HepG2 (cell line): ENCODE measurements around the gene FAM120B. TPM values are rescaled to one million over a fixed set of nuclear protein-coding genes. Genes with fewer than 3 reads are reported as not detected.
A peak's percentile ranks its signal among the peaks of the same experiment; 100 is the strongest.

ENCODE experiments used
- ATAC-seq: fragments of 200-7000 bp; cut with Tn5 transposase; 3 replicates; pipeline ENCODE4 v1.9.1; 2020; ENCODE audit warnings: mild to moderate bottlenecking, moderate library complexity
- BruUV-seq: library from RNA; stranded (reverse); fragments of 400-500 nt; replicated peaks from 2 replicates; lab custom pipeline; 2021; lab: Mats Ljungman, UMichigan
- CTCF ChIA-PET: fragments of 300-600 bp; formaldehyde crosslinking; extraction: SDS; loops from one replicate; lab custom pipeline; 2021; ENCODE audit warnings: low total read pairs, inconsistent platforms, low intra/inter-chr PET ratio; lab: Yijun Ruan, JAX
- POLR2A ChIA-PET: fragments of 350-600 bp; sonication (Branson Sonifier 250); formaldehyde crosslinking; loops from one replicate; lab custom pipeline; 2020; ENCODE audit warnings: antibody characterized with exemption, inconsistent platforms; lab: Yijun Ruan, JAX
- DNase-seq: peaks from one replicate; pipeline ENCODE4 v3.0.0-alpha.2; 2015; ENCODE audit warnings: low spot score
- FAIRE-seq: peaks from 3 replicates; lab custom pipeline; 2011; peaks lifted over from hg19 to GRCh38; lab: Jason Lieb, UNC
- H2AFZ ChIP-seq: one replicate; pipeline ENCODE4 v1.6.1; 2011; ENCODE audit warnings: low read length, inconsistent platforms
- H3K27ac ChIP-seq: fragments of 300-600 bp; 3 replicates; pipeline ENCODE4 v1.8.0; 2011; ENCODE audit warnings: mixed run types, mild to moderate bottlenecking, mixed read lengths, low read length, inconsistent platforms; ENCODE audit not compliant: insufficient read depth; ENCODE audit errors: extremely low read length
- H3K27me3 ChIP-seq, 2 experiments: fragments of 200-600 bp in 1 of 2; 2 replicates in 1 of 2; 3 replicates in 1 of 2; pipeline versions ENCODE4 v1.6.0 to v1.8.0; 2011; ENCODE audit warnings: low read length in 2 of 2, mild to moderate bottlenecking in 2 of 2, moderate library complexity in 2 of 2, inconsistent platforms in 1 of 2; ENCODE audit not compliant: insufficient read depth in 2 of 2, control insufficient read depth in 1 of 2
- H3K36me3 ChIP-seq, 2 experiments: fragments of 200-600 bp in 1 of 2; replicated peaks in 1 of 2; 2 replicates in 1 of 2; 3 replicates in 1 of 2; pipeline versions ENCODE4 v1.5.1 to v1.8.0; 2011; ENCODE audit warnings: low read length in 2 of 2, inconsistent platforms in 1 of 2; ENCODE audit not compliant: insufficient read depth in 2 of 2, control insufficient read depth in 1 of 2
- H3K4me1 ChIP-seq: 2 replicates; pipeline ENCODE4 v1.5.1; 2012; ENCODE audit warnings: low read length, inconsistent platforms; ENCODE audit not compliant: insufficient read depth
- H3K4me2 ChIP-seq: 2 replicates; pipeline ENCODE4 v1.6.0; 2011; ENCODE audit warnings: low read depth, low read length, inconsistent platforms
- H3K4me3 ChIP-seq, 3 experiments: fragments of 200-600 bp in 1 of 3; sonication (generic), shearing (Covaris generic) in 1 of 3; replicated peaks in 1 of 3; 2 replicates each; pipeline ENCODE4 v1.5.1; 2011 to 2016; ENCODE audit warnings: low read length in 3 of 3, inconsistent platforms in 2 of 3, low read depth in 2 of 3, mild to moderate bottlenecking in 2 of 3, control low read depth in 1 of 3, mixed read lengths in 1 of 3; ENCODE audit not compliant: insufficient read depth in 1 of 3
- H3K79me2 ChIP-seq: one replicate; pipeline ENCODE4 v1.6.1; 2011; ENCODE audit warnings: low read length, inconsistent platforms; ENCODE audit not compliant: insufficient read depth
- H3K9ac ChIP-seq: 2 replicates; pipeline ENCODE4 v1.6.0; 2011; ENCODE audit warnings: mild to moderate bottlenecking, low read depth, low read length, inconsistent platforms; ENCODE audit not compliant: insufficient read depth
- H3K9me3 ChIP-seq: 2 replicates; pipeline ENCODE4 v1.5.1; 2012; ENCODE audit warnings: mild to moderate bottlenecking, low read length
- H4K20me1 ChIP-seq: 2 replicates; pipeline ENCODE4 v1.6.0; 2011; ENCODE audit warnings: inconsistent platforms, mild to moderate bottlenecking, low read length, moderate library complexity; ENCODE audit not compliant: insufficient read depth
- ATF4 ChIP-seq, 2 experiments: fragments of 450-650 bp in 1 of 2; sonication (generic) in 1 of 2; formaldehyde crosslinking; IDR thresholded peaks; 2 replicates each; pipeline versions ENCODE4 v1.5.0 to v1.8.0; 2020 to 2022; ENCODE audit warnings: mild to moderate bottlenecking in 1 of 2, missing genetic modification reagents in 1 of 2
- ATRX ChIP-seq: sonication (generic); formaldehyde crosslinking; IDR thresholded peaks from 2 replicates; pipeline ENCODE4 v1.4.0; 2020; ENCODE audit warnings: missing genetic modification reagents, borderline replicate concordance
- DZIP1 ChIP-seq: sonication (generic); formaldehyde crosslinking; IDR thresholded peaks from 2 replicates; pipeline ENCODE4 v1.5.0; 2020; ENCODE audit warnings: mild to moderate bottlenecking, missing genetic modification reagents
- FOXJ3 ChIP-seq: sonication (generic); formaldehyde crosslinking; IDR thresholded peaks from 2 replicates; pipeline ENCODE4 v1.4.0; 2020; ENCODE audit warnings: missing genetic modification reagents, mild to moderate bottlenecking, borderline replicate concordance
- KAT2B ChIP-seq: fragments of 150-350 bp; IDR thresholded peaks from 2 replicates; pipeline ENCODE4 v1.6.1; 2014; ENCODE audit warnings: low read depth, low read length, borderline replicate concordance
- NR0B2 ChIP-seq: sonication (generic); formaldehyde crosslinking; IDR thresholded peaks from 2 replicates; pipeline ENCODE4 v1.4.0; 2020; ENCODE audit warnings: mild to moderate bottlenecking, missing genetic modification reagents
- PREB ChIP-seq: sonication (generic); formaldehyde crosslinking; IDR thresholded peaks from 2 replicates; pipeline ENCODE4 v1.4.0; 2020; ENCODE audit warnings: missing genetic modification reagents
- TIGD3 ChIP-seq: sonication (generic); formaldehyde crosslinking; IDR thresholded peaks from 2 replicates; pipeline ENCODE4 v1.5.1; 2020; ENCODE audit warnings: mild to moderate bottlenecking, missing genetic modification reagents, borderline replicate concordance
- TRIM24 ChIP-seq: sonication (generic); formaldehyde crosslinking; IDR thresholded peaks from 2 replicates; pipeline ENCODE4 v1.8.0; 2022; ENCODE audit warnings: mild to moderate bottlenecking, missing genetic modification reagents
- ZBTB34 ChIP-seq: sonication (generic); formaldehyde crosslinking; IDR thresholded peaks from 2 replicates; pipeline ENCODE4 v1.8.0; 2022; ENCODE audit warnings: mild to moderate bottlenecking, missing genetic modification reagents
- ZC3H4 ChIP-seq: sonication (generic); formaldehyde crosslinking; IDR thresholded peaks from 2 replicates; pipeline ENCODE4 v1.4.0; 2020; ENCODE audit warnings: missing genetic modification reagents, borderline replicate concordance
- ZNF451 ChIP-seq: sonication (generic); formaldehyde crosslinking; IDR thresholded peaks from 2 replicates; pipeline ENCODE4 v1.5.0; 2020; ENCODE audit warnings: mild to moderate bottlenecking, missing genetic modification reagents
- ZNF790 ChIP-seq: sonication (generic); formaldehyde crosslinking; IDR thresholded peaks from 2 replicates; pipeline ENCODE4 v1.8.0; 2022; ENCODE audit warnings: missing genetic modification reagents, mild to moderate bottlenecking, borderline replicate concordance
- WGBS: methylation state at CpG from one replicate; pipeline ENCODE4 v1.1.6; 2017; ENCODE audit warnings: low lambda C conversion rate; 5-methylcytosine and 5-hydroxymethylcytosine counted together
- in situ Hi-C: cut with HindIII; loops from 2 replicates; pipeline ENCODE4 v1.10.0; 2017; ENCODE audit warnings: low pct_unique_long_range_greater_than_20kb; ENCODE audit not compliant: extremely low pct_ligation_motif_present
- intact Hi-C: fragments of 100-400 bp; cut with micrococcal nuclease; formaldehyde crosslinking; loops from one replicate; pipeline ENCODE4 v1.10.0; 2022; ENCODE audit not compliant: unreplicated experiment
- polyA plus RNA-seq, 8 experiments: library from polyadenylated mRNA; depleted of rRNA in 3 of 8; stranded (reverse) in 7 of 8; unstranded in 1 of 8; fragments of >200 nt; fragmentation: Illumina TruSeq in 4 of 8; extraction: Trizol in 4 of 8; gene quantifications; 2 replicates each; pipeline versions ENCODE4 v1.2.1 to v1.2.3, GENCODE V29; 2011 to 2016; ENCODE audit warnings: low read depth in 4 of 8, missing spikeins in 1 of 8, mixed read lengths in 1 of 8; ENCODE audit not compliant: insufficient read depth in 1 of 8
- total RNA-seq, 5 experiments: library from RNA; depleted of rRNA; stranded (reverse); fragments of >200 nt; fragmentation: Illumina TruSeq; extraction: Trizol; gene quantifications; 2 replicates each; pipeline ENCODE4 v1.2.3, GENCODE V29; 2016; ENCODE audit warnings: low read depth in 1 of 5

The FAM120B gene
- total and polyA plus RNA-seq, 2 of the 13 experiments (the other 11 are each of a cell fraction or from before 2014, with no cell fraction given), result 9.2 to 10.7 TPM

GRCh38 chr6:170305805-170306323 lies 694 bp upstream of the FAM120B start (continued):
- TF ChIP-seq ATRX (no peak), KAT2B (no peak), NR0B2 (CRISPR knock-in tag) (no peak), TIGD3 (CRISPR knock-in tag) (no peak), ZC3H4 (CRISPR knock-in tag) (no peak)

- intact Hi-C loops (loop anchor here (5.0 to 10.0 kb wide), 3 partner anchors 118 to 605 kb away; partner anchors contain the start of genes C6orf120, PSMB1, TBP and WDR27), in situ Hi-C loops (no loop called here)
- Histone ChIP-seq H3K9me3 (no peaks in the 10 kb centered on the region), H3K4me1 (peaks cover 28% of the 10 kb centered on the region), H3K27me3 (no peaks in the 10 kb centered on the region; a peak in 1 of 5 replicates), H3K4me2 (peak overlapping the region; percentile 84), H3K79me2 (peaks cover 52% of the 10 kb centered on the region), H3K36me3 (no peaks in the 10 kb centered on the region; a peak in 1 of 5 replicates), H3K27ac (peak overlapping the region; percentile 67), H4K20me1 (no peaks in the 10 kb centered on the region), H2AFZ (no peak overlapping the region), H3K4me3 (peak overlapping the region; percentile 78 to 98 (median 92)), H3K9ac (peak overlapping the region; percentile 95)
- no peak for DNase-seq
- CTCF ChIA-PET, result no interaction called here
- no peak for ATAC-seq
- FAIRE-seq, result no peak
- no TSS peak for BruUV-seq
- POLR2A ChIA-PET, result no interaction called here
- WGBS, result under 1% methylated on average over 15 of the region's 15 CpGs
- TF ChIP-seq DZIP1 (CRISPR knock-in tag), result no peak
- 0 out of 2 replicates have a peak, but pooled peaks have one; percentile 17 for TF ChIP-seq ZNF790 (CRISPR knock-in tag)
- no peak for TF ChIP-seq ATF4 (CRISPR knock-in tag; IDR thresholded peaks at IDR 0.05)
- no peak for TF ChIP-seq PREB (CRISPR knock-in tag)
- TF ChIP-seq TRIM24, result no peak
- 0 out of 2 replicates have a peak, but pooled peaks have one; percentile 0 for TF ChIP-seq ZNF451 (CRISPR knock-in tag)
- 0 out of 2 replicates have a peak, but pooled peaks have one; percentile 40 for TF ChIP-seq FOXJ3 (CRISPR knock-in tag)
- TF ChIP-seq ZBTB34 (CRISPR knock-in tag), result 0 out of 2 replicates have a peak, but pooled peaks have one; percentile 20
Observed at GRCh38 chr6:170307080-170307545, 555 bp downstream of the FAM120B start.
